ENCODE data around the gene SEPTIN1. TPM values are rescaled to one million over a fixed set of nuclear protein-coding genes. Genes with fewer than 3 reads are reported as not detected.

The SEPTIN1 gene
- total RNA-seq, 3 donors from 2014 or later (not counting 1 experiment from before 2014, with no cell fraction given), result 196 to 210 (median 205) TPM

- H3K9me3 ChIP-seq (ENCODE audit: control insufficient read depth, insufficient read depth, low read length), result no peaks in the 10 kb centered on the region
- H3K27ac Mint-ChIP-seq, result peak overlapping the region; percentile 88 to 94
- intact Hi-C loops (cut with micrococcal nuclease), result loop anchor here (1.0 to 2.0 kb wide), 4 partner anchors 15 to 66 kb away; partner anchors contain the start of gene TBC1D10B
- no peaks in the 10 kb centered on the region for H3K9me3 Mint-ChIP-seq
- TF ChIP-seq CTCF (IDR thresholded peaks at IDR 0.05), result no peak
- 44% methylated on average over 3 of the region's 3 CpGs for WGBS (ENCODE audit: insufficient coverage)
- H3K36me3 ChIP-seq (ENCODE audit: control insufficient read depth, insufficient read depth, low read length), result peaks cover 28% of the 10 kb centered on the region
- ATAC-seq, result peak; percentile 68 to 76 (median 74)
- no peak overlapping the region for H3K4me3 ChIP-seq (ENCODE audit: low read length)
- DNase-seq, result peak; percentile 52 to 63
- H3K4me1 Mint-ChIP-seq, result peaks cover 58 to 63% of the 10 kb centered on the region in 2 donors
- no peaks in the 10 kb centered on the region for H3K36me3 Mint-ChIP-seq
- H3K4me3 Mint-ChIP-seq, result peak overlapping the region; percentile 70
- H3K27ac ChIP-seq (ENCODE audit: low read length), result peak overlapping the region; percentile 82
- peaks cover 61% of the 10 kb centered on the region for H3K4me1 ChIP-seq (ENCODE audit: control insufficient read depth, insufficient read depth, low read length)
- no peaks in the 10 kb centered on the region for H3K27me3 ChIP-seq (ENCODE audit: control insufficient read depth, insufficient read depth, low read length)
- H3K27me3 Mint-ChIP-seq (ENCODE audit: low read depth in 2 of 2), result no peaks in the 10 kb centered on the region
These were observed 32.1 kb downstream of the SEPTIN1 start for GRCh38 chr16:30350134-30350871.

GRCh38 chr16:30349675-30350074 is 32.7 kb downstream of the SEPTIN1 start:
- H3K36me3 ChIP-seq (ENCODE audit: control insufficient read depth, insufficient read depth, low read length), result peaks cover 28% of the 10 kb centered on the region
- peak; percentile 35 to 43 (median 41) for ATAC-seq
- TF ChIP-seq CTCF (IDR thresholded peaks at IDR 0.05), result no peak
- H3K4me3 ChIP-seq (ENCODE audit: low read length), result no peak overlapping the region
- intact Hi-C loops (cut with micrococcal nuclease), result loop anchor here (1.0 to 2.0 kb wide), 4 partner anchors 14 to 67 kb away; partner anchors contain the start of gene TBC1D10B
- H3K27me3 Mint-ChIP-seq (ENCODE audit: low read depth in 2 of 2), result no peaks in the 10 kb centered on the region
- 19% methylated on average over 3 of the region's 3 CpGs for WGBS (ENCODE audit: insufficient coverage)
- H3K4me1 Mint-ChIP-seq, result peaks cover 55 to 59% of the 10 kb centered on the region in 2 donors
- H3K9me3 ChIP-seq (ENCODE audit: control insufficient read depth, insufficient read depth, low read length), result no peaks in the 10 kb centered on the region
- no peaks in the 10 kb centered on the region for H3K36me3 Mint-ChIP-seq
- no peaks in the 10 kb centered on the region for H3K9me3 Mint-ChIP-seq
- H3K4me3 Mint-ChIP-seq, result peak overlapping the region; percentile 70
- H3K27ac Mint-ChIP-seq, result peak overlapping the region; percentile 88 to 94
- H3K27ac ChIP-seq (ENCODE audit: low read length), result peak overlapping the region; percentile 82
- peak in 1 of 2 donors; percentile 19 for DNase-seq
- H3K4me1 ChIP-seq (ENCODE audit: control insufficient read depth, insufficient read depth, low read length), result peaks cover 59% of the 10 kb centered on the region
- no peaks in the 10 kb centered on the region for H3K27me3 ChIP-seq (ENCODE audit: control insufficient read depth, insufficient read depth, low read length)

- intact Hi-C loops (cut with micrococcal nuclease), result no loop called here
- H3K27me3 ChIP-seq (ENCODE audit: control insufficient read depth, insufficient read depth, low read length), result no peaks in the 10 kb centered on the region
- peaks cover 28% of the 10 kb centered on the region for H3K36me3 ChIP-seq (ENCODE audit: control insufficient read depth, insufficient read depth, low read length)
- no peaks in the 10 kb centered on the region for H3K36me3 Mint-ChIP-seq
- H3K9me3 ChIP-seq (ENCODE audit: control insufficient read depth, insufficient read depth, low read length), result no peaks in the 10 kb centered on the region
- peak overlapping the region; percentile 88 to 94 for H3K27ac Mint-ChIP-seq
- H3K4me3 ChIP-seq (ENCODE audit: low read length), result no peak overlapping the region
- peak overlapping the region; percentile 70 for H3K4me3 Mint-ChIP-seq
- H3K4me1 ChIP-seq (ENCODE audit: control insufficient read depth, insufficient read depth, low read length), result peaks cover 52% of the 10 kb centered on the region
- ATAC-seq, result no peak
- peak overlapping the region; percentile 82 for H3K27ac ChIP-seq (ENCODE audit: low read length)
- no peak for TF ChIP-seq CTCF (IDR thresholded peaks at IDR 0.05)
- H3K4me1 Mint-ChIP-seq, result peaks cover 47 to 52% of the 10 kb centered on the region in 2 donors
- 75% methylated on average over 5 of the region's 7 CpGs for WGBS (ENCODE audit: insufficient coverage)
- H3K27me3 Mint-ChIP-seq (ENCODE audit: low read depth in 2 of 2), result no peaks in the 10 kb centered on the region
- no peak for DNase-seq
- H3K9me3 Mint-ChIP-seq, result no peaks in the 10 kb centered on the region
These were observed 33.4 kb downstream of the SEPTIN1 start for GRCh38 chr16:30348929-30349328.
